ENCODE data around the gene PDXP. TPM values are rescaled to one million over a fixed set of nuclear protein-coding genes. Genes with fewer than 3 reads are reported as not detected.

The PDXP gene
- total and polyA plus RNA-seq, 2 of the 13 experiments (the other 11 are each of a cell fraction or from before 2014, with no cell fraction given) = 58.2 to 70.6 TPM

DNA sequence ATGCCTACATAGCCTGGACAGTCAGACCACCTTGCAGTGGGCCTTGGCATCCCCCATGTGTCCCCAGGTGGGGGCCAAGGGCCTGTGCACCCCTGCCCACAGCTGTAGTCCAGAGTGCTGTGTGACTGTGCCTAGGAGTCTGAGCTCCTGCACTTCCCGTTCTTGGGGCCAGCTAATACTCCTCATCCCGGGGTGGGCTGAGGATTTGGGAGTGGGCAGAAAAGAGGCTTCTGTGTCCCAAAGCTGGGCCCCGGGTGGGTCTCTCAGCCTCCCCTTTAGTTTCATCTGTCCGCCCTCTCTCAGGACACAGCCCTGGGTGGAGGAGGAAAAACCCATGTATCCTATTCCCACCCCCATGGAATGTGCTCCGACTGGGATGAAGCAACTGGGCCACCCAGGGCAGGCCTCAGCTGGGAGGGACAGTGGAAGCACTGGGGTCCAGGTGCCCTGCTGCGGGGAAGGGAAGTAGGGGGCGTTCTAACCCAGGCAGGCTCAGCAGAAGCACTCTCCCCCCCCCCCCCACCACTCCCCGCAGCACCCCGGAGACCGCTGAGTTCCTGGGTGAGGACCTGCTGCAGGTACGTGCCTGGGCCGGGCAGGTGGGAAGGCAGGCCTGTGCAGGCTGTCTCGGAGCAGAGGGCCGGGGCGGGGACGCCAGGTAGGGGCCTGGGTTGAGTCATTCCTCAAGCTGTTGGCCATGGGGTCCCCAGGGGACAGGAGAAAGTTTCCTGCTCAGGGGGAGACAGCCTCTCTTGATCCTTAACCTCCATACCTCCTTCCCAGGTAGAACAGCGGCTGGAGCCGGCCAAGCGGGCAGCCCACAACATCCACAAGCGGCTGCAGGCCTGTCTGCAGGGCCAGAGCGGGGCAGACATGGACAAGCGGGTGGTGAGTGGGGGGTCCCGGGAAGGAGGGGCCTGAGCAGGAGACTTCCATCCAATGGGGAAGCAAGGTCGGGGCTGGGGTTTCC, 17.6 kb upstream of the PDXP start (continued):
- TF ChIP-seq HNRNPH1 (optimal IDR thresholded peaks at IDR 0.05; ENCODE audit: low read depth, low read length) (no peak), GABPB1 (CRISPR knock-in tag; IDR thresholded peaks at IDR 0.05) (peak; percentile 28; the same call in 1 of the 2 replicates), JUNB (CRISPR knock-in tag; IDR thresholded peaks at IDR 0.05; ENCODE audit: borderline replicate concordance) (no peak), SIN3A (IDR thresholded peaks at IDR 0.05; ENCODE audit: borderline replicate concordance, low read depth, low read length) (no peak), ZNF7 (CRISPR knock-in tag; IDR thresholded peaks at IDR 0.05) (no peak), ZSCAN25 (CRISPR knock-in tag; IDR thresholded peaks at IDR 0.05) (0 out of 2 replicates have a peak, but pooled peaks have one; percentile 33), ZNF343 (CRISPR knock-in tag; IDR thresholded peaks at IDR 0.05) (no peak), RBAK (CRISPR knock-in tag; IDR thresholded peaks at IDR 0.05) (no peak), ZNF768 (CRISPR knock-in tag; IDR thresholded peaks at IDR 0.05) (peak; percentile 22; the same call in 1 of the 2 replicates)
- TF ChIP-seq, protein P1, sequence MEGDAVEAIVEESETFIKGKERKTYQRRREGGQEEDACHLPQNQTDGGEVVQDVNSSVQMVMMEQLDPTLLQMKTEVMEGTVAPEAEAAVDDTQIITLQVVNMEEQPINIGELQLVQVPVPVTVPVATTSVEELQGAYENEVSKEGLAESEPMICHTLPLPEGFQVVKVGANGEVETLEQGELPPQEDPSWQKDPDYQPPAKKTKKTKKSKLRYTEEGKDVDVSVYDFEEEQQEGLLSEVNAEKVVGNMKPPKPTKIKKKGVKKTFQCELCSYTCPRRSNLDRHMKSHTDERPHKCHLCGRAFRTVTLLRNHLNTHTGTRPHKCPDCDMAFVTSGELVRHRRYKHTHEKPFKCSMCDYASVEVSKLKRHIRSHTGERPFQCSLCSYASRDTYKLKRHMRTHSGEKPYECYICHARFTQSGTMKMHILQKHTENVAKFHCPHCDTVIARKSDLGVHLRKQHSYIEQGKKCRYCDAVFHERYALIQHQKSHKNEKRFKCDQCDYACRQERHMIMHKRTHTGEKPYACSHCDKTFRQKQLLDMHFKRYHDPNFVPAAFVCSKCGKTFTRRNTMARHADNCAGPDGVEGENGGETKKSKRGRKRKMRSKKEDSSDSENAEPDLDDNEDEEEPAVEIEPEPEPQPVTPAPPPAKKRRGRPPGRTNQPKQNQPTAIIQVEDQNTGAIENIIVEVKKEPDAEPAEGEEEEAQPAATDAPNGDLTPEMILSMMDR (CRISPR knock-in tag; IDR thresholded peaks at IDR 0.05) = peak; percentile 62
- TF ChIP-seq, protein P2, sequence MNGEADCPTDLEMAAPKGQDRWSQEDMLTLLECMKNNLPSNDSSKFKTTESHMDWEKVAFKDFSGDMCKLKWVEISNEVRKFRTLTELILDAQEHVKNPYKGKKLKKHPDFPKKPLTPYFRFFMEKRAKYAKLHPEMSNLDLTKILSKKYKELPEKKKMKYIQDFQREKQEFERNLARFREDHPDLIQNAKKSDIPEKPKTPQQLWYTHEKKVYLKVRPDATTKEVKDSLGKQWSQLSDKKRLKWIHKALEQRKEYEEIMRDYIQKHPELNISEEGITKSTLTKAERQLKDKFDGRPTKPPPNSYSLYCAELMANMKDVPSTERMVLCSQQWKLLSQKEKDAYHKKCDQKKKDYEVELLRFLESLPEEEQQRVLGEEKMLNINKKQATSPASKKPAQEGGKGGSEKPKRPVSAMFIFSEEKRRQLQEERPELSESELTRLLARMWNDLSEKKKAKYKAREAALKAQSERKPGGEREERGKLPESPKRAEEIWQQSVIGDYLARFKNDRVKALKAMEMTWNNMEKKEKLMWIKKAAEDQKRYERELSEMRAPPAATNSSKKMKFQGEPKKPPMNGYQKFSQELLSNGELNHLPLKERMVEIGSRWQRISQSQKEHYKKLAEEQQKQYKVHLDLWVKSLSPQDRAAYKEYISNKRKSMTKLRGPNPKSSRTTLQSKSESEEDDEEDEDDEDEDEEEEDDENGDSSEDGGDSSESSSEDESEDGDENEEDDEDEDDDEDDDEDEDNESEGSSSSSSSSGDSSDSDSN (CRISPR knock-in tag; IDR thresholded peaks at IDR 0.05) = peak; percentile 27; the same call in 1 of the 2 replicates
- TF ChIP-seq, protein P3, sequence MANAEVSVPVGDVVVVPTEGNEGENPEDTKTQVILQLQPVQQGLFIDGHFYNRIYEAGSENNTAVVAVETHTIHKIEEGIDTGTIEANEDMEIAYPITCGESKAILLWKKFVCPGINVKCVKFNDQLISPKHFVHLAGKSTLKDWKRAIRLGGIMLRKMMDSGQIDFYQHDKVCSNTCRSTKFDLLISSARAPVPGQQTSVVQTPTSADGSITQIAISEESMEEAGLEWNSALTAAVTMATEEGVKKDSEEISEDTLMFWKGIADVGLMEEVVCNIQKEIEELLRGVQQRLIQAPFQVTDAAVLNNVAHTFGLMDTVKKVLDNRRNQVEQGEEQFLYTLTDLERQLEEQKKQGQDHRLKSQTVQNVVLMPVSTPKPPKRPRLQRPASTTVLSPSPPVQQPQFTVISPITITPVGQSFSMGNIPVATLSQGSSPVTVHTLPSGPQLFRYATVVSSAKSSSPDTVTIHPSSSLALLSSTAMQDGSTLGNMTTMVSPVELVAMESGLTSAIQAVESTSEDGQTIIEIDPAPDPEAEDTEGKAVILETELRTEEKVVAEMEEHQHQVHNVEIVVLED (CRISPR knock-in tag; IDR thresholded peaks at IDR 0.05; ENCODE audit: borderline replicate concordance) = no peak
- TF ChIP-seq, protein P4, sequence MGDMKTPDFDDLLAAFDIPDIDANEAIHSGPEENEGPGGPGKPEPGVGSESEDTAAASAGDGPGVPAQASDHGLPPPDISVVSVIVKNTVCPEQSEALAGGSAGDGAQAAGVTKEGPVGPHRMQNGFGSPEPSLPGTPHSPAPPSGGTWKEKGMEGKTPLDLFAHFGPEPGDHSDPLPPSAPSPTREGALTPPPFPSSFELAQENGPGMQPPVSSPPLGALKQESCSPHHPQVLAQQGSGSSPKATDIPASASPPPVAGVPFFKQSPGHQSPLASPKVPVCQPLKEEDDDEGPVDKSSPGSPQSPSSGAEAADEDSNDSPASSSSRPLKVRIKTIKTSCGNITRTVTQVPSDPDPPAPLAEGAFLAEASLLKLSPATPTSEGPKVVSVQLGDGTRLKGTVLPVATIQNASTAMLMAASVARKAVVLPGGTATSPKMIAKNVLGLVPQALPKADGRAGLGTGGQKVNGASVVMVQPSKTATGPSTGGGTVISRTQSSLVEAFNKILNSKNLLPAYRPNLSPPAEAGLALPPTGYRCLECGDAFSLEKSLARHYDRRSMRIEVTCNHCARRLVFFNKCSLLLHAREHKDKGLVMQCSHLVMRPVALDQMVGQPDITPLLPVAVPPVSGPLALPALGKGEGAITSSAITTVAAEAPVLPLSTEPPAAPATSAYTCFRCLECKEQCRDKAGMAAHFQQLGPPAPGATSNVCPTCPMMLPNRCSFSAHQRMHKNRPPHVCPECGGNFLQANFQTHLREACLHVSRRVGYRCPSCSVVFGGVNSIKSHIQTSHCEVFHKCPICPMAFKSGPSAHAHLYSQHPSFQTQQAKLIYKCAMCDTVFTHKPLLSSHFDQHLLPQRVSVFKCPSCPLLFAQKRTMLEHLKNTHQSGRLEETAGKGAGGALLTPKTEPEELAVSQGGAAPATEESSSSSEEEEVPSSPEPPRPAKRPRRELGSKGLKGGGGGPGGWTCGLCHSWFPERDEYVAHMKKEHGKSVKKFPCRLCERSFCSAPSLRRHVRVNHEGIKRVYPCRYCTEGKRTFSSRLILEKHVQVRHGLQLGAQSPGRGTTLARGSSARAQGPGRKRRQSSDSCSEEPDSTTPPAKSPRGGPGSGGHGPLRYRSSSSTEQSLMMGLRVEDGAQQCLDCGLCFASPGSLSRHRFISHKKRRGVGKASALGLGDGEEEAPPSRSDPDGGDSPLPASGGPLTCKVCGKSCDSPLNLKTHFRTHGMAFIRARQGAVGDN (CRISPR knock-in tag; IDR thresholded peaks at IDR 0.05) = peak; percentile 53
- TF ChIP-seq, protein P5, sequence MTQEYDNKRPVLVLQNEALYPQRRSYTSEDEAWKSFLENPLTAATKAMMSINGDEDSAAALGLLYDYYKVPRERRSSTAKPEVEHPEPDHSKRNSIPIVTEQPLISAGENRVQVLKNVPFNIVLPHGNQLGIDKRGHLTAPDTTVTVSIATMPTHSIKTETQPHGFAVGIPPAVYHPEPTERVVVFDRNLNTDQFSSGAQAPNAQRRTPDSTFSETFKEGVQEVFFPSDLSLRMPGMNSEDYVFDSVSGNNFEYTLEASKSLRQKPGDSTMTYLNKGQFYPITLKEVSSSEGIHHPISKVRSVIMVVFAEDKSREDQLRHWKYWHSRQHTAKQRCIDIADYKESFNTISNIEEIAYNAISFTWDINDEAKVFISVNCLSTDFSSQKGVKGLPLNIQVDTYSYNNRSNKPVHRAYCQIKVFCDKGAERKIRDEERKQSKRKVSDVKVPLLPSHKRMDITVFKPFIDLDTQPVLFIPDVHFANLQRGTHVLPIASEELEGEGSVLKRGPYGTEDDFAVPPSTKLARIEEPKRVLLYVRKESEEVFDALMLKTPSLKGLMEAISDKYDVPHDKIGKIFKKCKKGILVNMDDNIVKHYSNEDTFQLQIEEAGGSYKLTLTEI (CRISPR knock-in tag; conservative IDR thresholded peaks at IDR 0.05) = no peak

All from HepG2 (cell line).